Left lung (tissue), 10 donors: Measurements from ENCODE around the gene SLC25A21. TPM values are rescaled to one million over a fixed set of nuclear protein-coding genes. Genes with fewer than 3 reads are reported as not detected.

Experiments used
- ATAC-seq: fragments of 200-7000 bp; cut with Tn5 transposase; one replicate; pipeline ENCODE4 v1.9.1; 2020; ENCODE audit warnings: moderate library complexity
- DNase-seq, 4 donors: peaks; one replicate each; pipeline ENCODE4 v3.0.0-alpha.2; 2013 to 2020
- H3K27ac ChIP-seq, 2 donors: fragments of 200-600 bp; sonication (generic) in 1 of 2; one replicate each; pipeline versions ENCODE4 v1.5.0 to v1.8.0; 2020 to 2021
- H3K27me3 ChIP-seq, 2 donors: fragments of 200-600 bp; sonication (generic) in 1 of 2; one replicate each; pipeline versions ENCODE4 v1.5.0 to v1.8.0; 2020 to 2021
- H3K36me3 ChIP-seq, 2 donors: fragments of 200-600 bp; sonication (generic) in 1 of 2; one replicate each; pipeline versions ENCODE4 v1.5.0 to v1.8.0; 2020 to 2021
- H3K4me1 ChIP-seq, 2 donors: fragments of 200-600 bp; one replicate each; pipeline ENCODE4 v1.8.0; 2021
- H3K4me3 ChIP-seq, 2 donors: fragments of 200-600 bp; sonication (generic) in 1 of 2; one replicate each; pipeline versions ENCODE4 v1.5.0 to v1.8.0; 2020 to 2021; ENCODE audit warnings: mild to moderate bottlenecking in 1 of 2
- H3K9me3 ChIP-seq, 2 donors: fragments of 200-600 bp; sonication (generic) in 1 of 2; one replicate each; pipeline versions ENCODE4 v1.5.0 to v1.8.0; 2020 to 2021
- CTCF ChIP-seq, 2 donors: fragments of 200-600 bp; sonication (generic) in 1 of 2; IDR thresholded peaks; one replicate each; pipeline versions ENCODE4 v1.5.0 to v1.8.0; 2021; ENCODE audit warnings: antibody characterized with exemption in 2 of 2
- intact Hi-C, 2 donors: fragments of 100-400 bp; cut with DNase I; formaldehyde crosslinking; loops; one replicate each; pipeline versions ENCODE4 v1.11.2 to v1.14.2; 2022
- microRNA-seq, 2 donors: library from miRNA; unstranded; fragments of <30 nt; microRNA quantifications; one replicate each; pipeline ENCODE4, GENCODE V29; 2019
- polyA plus RNA-seq, 6 donors: library from polyadenylated mRNA; unstranded; fragments of 120-200 nt; gene quantifications; one replicate each; pipeline ENCODE4 v1.2.1, GENCODE V29; 2013; ENCODE audit not compliant: insufficient read length in 6 of 6
- total RNA-seq, 2 donors: library from RNA; stranded (reverse); fragmentation: NEBNext Ultra II Directional; extraction: Animal tissue kit (Norgen Biotek cat#: 25700); gene quantifications; one replicate each; pipeline ENCODE4 v1.2.1, GENCODE V29; 2021
- donor health status: DM: no; HTN: yes; CAD: no.
- donor health status: DM: no; HTN: no; CAD: no.

Gene SLC25A21
- total and polyA plus RNA-seq, 8 donors, result 0.47 to 3.7 (median 2.7) TPM

- Histone ChIP-seq H3K4me3 (no peak overlapping the region), H3K27me3 (peaks cover 0 to 8% of the 10 kb centered on the region in 2 donors), H3K27ac (no peak overlapping the region), H3K36me3 (no peaks in the 10 kb centered on the region), H3K9me3 (no peaks in the 10 kb centered on the region), H3K4me1 (no peaks in the 10 kb centered on the region)
- intact Hi-C loops, result no loop called here
- ATAC-seq (no peak), DNase-seq (no peak)
- TF ChIP-seq CTCF (IDR thresholded peaks at IDR 0.05), result no peak
These were observed 538.8 kb downstream of the SLC25A21 start for GRCh38 chr14:36633580-36633979.

Small RNA genes within 50 kb of the gene (microRNA-seq; reads per million reads assigned to microRNA genes)
- 0 reads per million in 2 donors for gene MIR4503

Other genes with a start within 250 kb of the SLC25A21 start
- 10 to 100 TPM; 10.4 to 12.5 TPM for gene MIPOL1, start 25.3 kb upstream of the SLC25A21 start, total RNA-seq
- gene MIPOL1, start 25.3 kb upstream of the SLC25A21 start, polyA plus RNA-seq, result 10 to 100 TPM; 11.8 to 16.0 (median 13.1) TPM